Spleen (tissue), 3 donors: ENCODE data around the gene CD36.

Experiments
- POLR2A ChIP-seq, 3 donors: fragments of 450-650 bp; IDR thresholded peaks; one replicate each; pipeline ENCODE4 v1.5.1; 2017; ENCODE audit warnings: antibody characterized with exemption in 3 of 3, mild to moderate bottlenecking in 1 of 3
- POLR2AphosphoS5 ChIP-seq, 3 donors: sonication (generic); formaldehyde crosslinking; IDR thresholded peaks; one replicate each; pipeline ENCODE4 v1.5.1; 2017; ENCODE audit warnings: antibody characterized with exemption in 3 of 3

DNA sequence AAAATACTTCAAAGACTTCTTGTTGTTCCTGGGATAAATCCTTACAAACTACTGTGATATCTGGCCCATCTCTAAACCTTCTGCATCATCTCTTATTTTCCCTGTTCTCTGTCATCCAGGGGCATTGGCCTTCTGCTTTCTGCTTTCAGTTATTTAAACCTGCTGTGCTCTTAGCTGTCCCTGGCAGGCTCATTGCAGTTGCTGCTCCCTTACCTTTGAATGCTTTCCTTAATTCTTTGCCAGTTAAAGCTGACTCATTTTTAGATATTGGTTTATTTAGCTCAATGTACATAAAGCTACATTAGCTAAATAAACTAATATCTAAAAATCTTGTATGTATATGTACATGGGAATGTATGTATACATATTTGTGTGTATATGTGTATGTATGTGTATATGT lies 40.6 kb upstream of the CD36 start:
- TF ChIP-seq POLR2A (IDR thresholded peaks at IDR 0.05) (no peak), POLR2AphosphoS5 (IDR thresholded peaks at IDR 0.05) (no peak)
